Measurements from ENCODE around the gene XYLB.

XYLB gene

DNA sequence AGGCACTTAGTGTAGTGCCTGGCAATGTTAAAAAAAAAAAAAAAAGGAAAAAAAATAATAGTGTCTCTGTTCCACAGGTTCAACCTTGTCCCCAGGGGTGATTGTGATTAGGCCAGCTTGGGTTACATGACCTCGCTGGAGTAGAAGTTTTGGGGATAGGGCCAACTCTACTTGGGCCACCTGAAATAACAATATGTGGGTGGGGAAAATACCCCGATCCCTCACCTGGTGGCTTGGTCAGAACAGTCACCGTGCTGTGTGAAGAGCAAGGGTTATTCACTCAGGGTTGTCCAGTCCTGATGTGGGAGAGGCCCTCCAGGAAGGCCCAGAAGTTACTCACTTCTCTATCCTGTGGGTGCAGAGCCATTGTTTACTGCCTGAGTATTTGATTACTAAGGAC is 19.5 kb downstream of the XYLB start:
- no peak for DNase-seq (ENCODE audit: extremely low read depth, low read depth)
- TF ChIP-seq, protein P1, sequence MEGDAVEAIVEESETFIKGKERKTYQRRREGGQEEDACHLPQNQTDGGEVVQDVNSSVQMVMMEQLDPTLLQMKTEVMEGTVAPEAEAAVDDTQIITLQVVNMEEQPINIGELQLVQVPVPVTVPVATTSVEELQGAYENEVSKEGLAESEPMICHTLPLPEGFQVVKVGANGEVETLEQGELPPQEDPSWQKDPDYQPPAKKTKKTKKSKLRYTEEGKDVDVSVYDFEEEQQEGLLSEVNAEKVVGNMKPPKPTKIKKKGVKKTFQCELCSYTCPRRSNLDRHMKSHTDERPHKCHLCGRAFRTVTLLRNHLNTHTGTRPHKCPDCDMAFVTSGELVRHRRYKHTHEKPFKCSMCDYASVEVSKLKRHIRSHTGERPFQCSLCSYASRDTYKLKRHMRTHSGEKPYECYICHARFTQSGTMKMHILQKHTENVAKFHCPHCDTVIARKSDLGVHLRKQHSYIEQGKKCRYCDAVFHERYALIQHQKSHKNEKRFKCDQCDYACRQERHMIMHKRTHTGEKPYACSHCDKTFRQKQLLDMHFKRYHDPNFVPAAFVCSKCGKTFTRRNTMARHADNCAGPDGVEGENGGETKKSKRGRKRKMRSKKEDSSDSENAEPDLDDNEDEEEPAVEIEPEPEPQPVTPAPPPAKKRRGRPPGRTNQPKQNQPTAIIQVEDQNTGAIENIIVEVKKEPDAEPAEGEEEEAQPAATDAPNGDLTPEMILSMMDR (IDR thresholded peaks at IDR 0.05; ENCODE audit: low read depth, low read length) = no peak

DNA sequence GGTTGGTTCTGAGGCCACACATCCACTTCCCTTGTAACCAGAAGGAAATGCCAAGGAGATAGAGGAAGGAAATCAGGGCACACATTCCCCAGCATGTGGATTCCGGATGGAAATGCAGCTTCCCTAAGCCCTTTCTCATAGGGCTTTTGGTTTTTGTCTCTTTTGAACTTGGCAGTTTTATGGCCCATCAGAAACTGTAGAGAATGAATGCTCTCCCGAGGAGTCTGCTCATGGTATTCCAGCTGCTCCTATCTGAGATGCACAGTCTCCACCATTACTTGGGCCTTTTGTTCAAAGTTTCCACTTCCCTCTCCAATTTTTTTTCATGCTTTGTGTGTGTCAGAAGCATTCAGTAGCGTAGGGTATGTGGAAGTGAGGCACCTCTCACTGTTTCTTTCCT is 21.2 kb downstream of the XYLB start:
- TF ChIP-seq, protein P1 (IDR thresholded peaks at IDR 0.05; ENCODE audit: low read depth, low read length) = no peak
- DNase-seq (ENCODE audit: extremely low read depth, low read depth) = no peak

DNA sequence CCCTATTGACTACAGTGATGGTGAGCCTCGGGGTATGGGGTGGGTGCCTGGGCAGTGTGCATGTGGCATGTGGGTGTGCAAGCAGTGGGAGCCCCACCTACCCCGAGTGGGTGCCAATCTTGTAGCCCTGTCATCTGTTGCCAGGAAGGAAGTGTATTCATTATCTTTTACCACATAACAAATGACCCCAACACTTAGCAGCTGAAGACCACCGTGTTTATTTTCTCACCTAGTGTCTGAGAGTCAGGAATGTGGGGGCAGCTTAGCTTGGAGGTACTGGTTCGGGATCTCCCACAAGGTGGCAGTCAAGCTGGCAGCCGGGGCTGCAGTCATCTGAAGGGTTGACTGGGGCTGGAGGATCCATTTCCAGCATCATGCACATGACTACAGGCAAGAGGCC is 21.7 kb downstream of the XYLB start:
- DNase-seq (ENCODE audit: extremely low read depth, low read depth) = no peak
- TF ChIP-seq, protein P1 (IDR thresholded peaks at IDR 0.05; ENCODE audit: low read depth, low read length) = no peak

DNA sequence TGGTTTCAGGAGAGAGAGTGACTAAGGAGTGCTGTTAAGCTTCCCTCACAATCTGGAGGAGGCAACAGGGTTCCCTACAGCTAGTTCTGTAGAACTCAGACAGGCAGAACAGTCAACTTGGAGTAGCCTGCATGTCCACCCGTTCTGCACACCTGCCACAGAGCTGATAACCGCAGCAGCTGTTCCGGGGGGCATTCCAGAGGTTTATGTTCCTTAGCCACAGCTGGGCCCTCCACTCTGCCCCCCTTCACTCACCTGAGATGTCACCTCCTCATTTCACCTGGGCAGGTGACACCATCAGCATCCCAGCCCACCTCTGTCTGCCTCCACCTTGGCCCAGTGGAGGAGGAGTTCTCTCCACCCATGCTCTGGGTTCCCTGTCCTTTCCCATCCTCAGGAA is 22.6 kb downstream of the XYLB start:
- no peak for DNase-seq (ENCODE audit: extremely low read depth, low read depth)
- TF ChIP-seq, protein P1 (IDR thresholded peaks at IDR 0.05; ENCODE audit: low read depth, low read length) = no peak

DNA sequence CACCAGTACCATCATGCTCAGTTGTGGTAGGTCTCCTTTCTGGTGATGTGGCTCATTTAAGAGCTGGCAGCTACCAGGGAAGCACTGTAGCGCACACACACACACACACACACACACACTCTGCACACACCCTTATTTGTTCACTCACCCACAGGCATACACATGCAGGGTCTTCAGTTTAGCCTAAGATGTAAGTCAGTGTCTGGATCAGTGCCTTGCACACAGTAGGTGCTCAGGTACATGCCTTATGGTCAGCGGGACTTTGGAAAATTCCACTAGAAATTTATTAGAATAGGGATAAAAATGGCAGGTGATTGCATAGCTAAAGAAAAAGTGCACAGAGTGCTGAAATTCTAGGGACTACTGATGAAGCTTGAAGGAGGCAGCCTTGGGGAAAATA is 23.6 kb downstream of the XYLB start:
- no peak for DNase-seq (ENCODE audit: extremely low read depth, low read depth)
- TF ChIP-seq, protein P1 (IDR thresholded peaks at IDR 0.05; ENCODE audit: low read depth, low read length) = no peak

DNA sequence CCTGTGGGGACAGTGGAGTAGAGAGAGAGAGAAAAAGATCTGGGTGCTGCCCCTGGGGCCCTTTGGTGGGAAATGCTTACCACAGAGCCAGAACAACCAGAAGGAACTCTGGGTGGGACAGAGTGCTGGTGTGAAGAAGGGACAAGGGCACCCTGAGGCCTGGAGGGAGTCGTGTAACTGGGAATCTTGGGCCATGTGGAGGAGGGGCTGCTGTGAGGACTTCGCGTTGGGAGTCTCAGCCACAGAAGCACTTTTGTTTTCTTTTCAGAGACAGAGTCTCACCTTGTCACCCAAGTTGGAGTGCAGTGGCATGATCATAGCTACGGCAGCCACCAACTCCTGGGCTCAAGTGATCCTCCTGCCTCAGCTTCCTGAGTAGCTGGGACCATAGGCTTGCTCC is 24.3 kb downstream of the XYLB start:
- no peak for DNase-seq (ENCODE audit: extremely low read depth, low read depth)
- TF ChIP-seq, protein P1 (IDR thresholded peaks at IDR 0.05; ENCODE audit: low read depth, low read length) = no peak

DNA sequence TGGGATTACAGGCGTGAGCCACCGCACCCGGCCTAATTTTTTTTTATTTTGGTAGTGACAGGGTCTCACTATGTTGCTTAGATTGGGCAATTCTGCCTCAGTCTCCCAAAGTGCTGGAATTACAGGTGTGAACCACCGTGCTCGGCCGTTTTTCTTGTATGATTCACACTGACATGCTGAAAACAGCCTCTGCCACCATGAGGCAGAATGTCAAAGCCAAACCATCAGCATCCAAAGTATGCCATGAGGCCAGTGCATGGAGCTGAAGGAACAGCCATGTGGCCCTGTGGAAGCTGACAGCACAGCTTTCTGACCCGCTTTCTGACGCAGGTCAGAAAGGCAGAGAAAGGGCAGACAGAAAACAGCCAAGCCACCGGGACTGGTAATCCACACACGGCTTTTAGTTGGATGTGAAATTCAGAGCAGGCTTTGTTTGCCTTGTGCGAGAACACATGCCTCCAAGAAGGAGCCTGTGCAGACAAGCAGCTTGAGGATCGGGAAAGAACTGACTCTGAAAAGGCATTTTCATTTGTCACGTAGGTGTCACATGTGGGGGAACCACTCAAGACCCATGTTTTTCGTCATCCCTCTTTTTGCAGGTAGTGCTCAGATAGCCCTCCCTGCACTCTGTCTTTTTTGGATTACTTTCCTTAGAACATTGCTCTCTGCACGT is 25.1 kb downstream of the XYLB start:
- no peak for DNase-seq (ENCODE audit: extremely low read depth, low read depth)
- TF ChIP-seq, protein P1 (IDR thresholded peaks at IDR 0.05; ENCODE audit: low read depth, low read length) = no peak

All from AG09319 (cell line).